ENCODE measurements around the gene LUZP1.
A peak's percentile ranks its signal among the peaks of the same experiment; 100 is the strongest.

Gene LUZP1

DNA sequence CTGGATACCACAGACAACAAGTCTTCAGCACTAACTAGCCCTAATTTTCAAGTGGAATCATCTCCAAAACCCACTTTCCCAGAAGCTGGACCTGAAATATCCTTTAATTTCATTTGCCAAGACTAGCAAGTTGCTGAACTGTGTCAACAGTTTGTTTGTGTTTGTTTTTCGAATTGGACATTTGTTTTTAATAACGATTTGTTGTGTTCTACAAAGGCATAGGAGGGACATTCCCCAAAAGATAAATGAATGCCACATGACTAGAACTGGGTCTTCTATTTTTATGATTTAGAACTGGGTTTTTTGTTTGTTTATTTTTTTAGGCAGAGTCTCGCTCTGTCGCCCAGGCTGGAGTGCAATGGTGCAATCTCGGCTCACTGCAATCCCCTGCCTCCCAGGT is 17.9 kb downstream of the LUZP1 start:
- no peak for DNase-seq

DNA sequence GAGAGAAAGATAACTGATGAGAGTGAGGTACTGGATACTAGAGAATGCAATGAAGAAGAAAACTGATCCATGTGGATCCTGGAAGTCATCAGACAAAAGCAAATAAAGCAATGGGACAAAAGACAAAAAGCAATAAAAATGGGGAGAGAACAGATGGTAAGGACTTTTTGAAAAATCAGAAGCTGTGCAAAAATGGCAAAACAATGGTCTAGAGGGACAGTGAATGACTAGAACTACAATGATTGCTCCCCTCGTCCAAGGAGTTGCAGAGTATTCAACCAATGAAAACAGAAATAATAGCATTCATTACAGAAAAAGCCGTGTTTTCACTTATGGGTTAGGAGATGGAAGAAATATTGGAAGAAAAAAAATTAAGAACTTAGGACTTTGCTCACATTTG is 18.5 kb downstream of the LUZP1 start:
- no peak for DNase-seq

DNA sequence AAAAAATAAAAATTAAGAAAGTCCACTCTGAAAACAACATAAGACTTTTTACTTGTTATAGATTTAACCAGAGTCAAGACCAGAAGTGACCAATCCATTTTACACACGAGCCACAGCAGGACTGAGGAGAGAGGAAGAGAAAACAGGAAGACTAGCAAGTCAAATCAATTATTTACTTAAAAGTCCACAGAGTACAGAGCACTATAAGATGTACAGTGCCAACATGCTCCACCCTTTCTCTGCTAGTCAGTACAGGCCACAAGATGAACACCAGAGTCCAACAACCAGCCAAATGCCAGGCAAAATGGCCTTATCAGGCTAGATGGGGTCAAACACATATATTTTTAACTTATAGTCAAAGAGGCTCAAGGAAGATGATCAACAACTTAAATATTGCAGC is 19.5 kb downstream of the LUZP1 start:
- no peak for DNase-seq

DNA sequence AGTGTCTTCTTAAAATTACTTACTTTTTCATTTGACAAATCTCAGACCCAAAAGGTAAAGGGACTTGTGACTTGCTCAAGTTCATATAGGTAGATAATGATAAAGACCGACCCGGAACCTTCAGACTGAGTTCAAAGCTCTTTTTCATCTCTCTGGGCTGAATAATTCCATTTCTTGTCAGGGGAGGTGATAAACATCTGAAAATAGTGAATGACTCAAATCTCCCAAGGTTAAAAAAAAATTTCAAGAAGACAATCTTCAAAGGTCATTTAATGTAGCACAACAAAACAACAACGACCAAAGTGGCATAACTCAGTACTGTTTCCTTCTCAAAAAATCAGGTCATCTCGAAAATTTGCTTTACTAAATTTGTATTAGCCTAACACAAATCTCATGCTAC is 20.6 kb downstream of the LUZP1 start:
- DNase-seq: no peak

DNA sequence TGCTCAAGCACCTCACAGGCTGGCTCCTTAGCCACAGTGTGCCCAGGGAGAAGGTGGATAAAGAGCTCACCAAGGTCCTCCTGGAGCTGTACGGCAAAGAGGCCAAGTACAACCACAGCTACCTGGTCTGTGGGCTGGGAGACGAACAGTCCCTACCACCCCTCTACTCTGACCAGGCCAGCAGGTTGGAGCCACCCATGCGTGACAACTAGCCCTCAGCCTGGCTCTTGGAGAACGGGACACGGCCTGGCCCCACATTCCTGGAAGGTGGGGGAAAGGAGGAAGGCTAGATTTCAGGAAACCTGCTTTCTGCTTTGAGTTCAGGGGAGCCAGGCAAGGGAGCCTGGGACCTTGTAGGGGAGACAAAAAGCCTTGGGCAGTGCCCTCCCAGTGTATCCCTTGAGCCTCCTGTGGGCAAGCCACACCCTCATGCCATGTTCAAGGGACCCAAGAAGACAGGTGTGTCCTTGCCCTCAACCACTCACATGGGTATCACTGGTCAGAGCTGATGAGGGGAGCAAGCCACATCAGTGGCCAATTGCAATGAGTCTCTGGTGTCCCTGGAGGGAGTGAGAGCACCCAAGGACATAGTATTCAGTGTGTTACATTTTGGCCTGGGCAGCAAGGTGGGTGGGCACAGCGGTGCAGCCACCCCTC is 27.6 kb downstream of the LUZP1 start:
- DNase-seq: no peak

DNA sequence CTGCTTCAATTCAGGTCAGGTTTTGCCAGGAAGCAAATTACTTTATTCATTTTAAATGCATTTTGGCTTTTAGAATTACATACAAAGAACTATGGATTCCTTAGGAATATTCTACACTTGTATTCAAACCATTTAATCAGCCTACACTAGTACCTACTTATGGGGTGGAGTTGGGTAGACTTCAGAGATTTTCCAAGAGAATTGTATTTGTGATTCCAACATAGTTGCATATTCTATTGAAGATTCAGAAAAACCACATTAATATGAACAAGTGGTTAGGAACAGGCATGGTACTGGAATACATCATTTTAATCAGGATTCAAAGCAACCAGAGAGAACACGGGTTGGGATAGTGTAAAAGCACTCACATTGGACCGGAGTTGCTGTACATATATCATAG is 33.4 kb downstream of the LUZP1 start:
- no peak for DNase-seq

DNA sequence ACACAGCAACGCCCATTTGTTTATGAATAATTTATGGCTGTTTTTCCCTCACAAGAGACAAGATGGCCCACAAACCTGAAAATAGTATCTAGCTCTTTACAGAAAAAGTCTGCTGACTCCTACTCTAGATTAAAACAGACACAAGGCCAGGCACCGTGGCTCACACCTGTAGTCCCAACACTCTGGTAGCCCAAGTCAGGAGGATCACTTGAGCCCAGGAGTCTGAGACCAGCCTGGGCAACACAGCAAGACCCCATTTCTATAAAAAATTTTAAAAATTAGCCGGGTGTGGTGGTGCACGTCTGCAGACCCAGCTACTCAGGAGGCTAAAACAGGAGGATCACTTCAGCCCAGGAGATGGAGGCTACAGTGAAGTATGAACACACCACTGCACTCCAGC is 34.6 kb downstream of the LUZP1 start:
- no peak for DNase-seq

DNA sequence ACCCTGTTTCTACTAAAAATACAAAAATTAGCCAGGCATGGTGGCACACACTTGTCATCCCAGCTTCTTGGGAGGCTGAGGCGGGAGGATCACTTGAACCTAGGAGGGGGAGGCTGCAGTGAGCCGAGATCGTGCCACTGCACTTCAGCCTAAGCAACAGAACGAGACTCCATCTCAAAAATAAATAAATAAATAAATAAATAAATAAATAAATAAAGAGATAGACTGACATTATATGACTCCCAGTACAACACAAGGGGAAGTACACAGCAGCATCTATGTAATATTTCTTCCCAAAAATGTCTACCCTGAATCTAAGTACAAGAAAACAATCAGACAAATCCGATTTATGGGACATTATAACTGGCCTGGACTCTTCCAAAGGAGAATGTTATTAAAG is 35.1 kb downstream of the LUZP1 start:
- DNase-seq: no peak

DNA sequence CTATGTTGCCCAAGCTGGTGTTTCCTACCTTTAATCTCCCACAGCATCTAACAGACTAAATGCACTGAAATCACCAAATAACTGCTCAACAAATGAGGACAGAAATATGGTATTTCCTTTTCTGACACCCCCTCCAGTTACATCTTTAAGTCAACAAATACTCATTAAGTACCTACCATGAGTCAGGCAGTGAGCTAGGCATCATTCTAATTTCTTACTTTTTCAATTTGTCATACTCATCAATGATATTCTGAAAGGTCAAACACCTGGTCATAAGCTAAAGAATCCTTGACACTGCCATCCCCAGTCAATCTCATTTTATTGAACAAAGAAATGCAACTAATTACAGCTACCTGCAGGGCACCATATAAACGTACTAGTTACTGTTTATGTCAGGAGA is 36.6 kb downstream of the LUZP1 start:
- DNase-seq: no peak

DNA sequence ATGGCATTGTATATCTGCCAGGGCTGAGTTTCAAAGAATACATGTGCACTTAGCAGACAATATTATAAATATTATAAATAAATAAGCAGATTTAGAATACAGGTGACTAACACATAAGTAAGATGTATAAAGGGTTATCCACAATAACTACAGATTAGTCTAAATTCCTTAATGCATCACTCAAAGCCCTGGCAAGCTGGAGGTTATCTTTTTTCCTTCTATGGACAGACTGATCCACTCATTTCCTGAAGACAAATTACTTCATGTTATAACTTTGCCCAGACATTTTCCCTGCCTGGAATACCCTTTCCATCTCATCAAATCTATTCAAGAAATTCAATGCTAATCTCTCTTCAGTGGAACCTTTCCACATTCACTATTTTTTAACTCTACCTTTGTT is 38.8 kb downstream of the LUZP1 start:
- DNase-seq: no peak

DNA sequence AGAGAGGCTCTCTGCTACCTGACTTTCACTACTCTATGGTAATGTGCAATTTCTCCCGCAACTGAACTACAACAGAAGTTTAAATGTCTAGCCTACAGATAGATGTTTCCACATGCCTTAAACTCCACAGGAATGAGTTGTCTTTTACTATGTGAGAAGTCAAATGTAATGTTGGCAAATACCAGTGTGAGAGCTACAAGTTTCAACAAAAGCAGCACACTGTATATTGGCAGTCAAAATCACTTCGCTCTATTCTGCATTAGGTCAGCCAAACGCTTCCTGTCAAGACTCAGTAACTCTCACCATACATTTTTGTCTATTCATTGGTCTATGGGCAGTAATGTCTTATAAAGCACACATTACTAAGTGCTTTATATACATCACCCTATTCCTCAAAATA is 41.9 kb downstream of the LUZP1 start:
- no peak for DNase-seq

DNA sequence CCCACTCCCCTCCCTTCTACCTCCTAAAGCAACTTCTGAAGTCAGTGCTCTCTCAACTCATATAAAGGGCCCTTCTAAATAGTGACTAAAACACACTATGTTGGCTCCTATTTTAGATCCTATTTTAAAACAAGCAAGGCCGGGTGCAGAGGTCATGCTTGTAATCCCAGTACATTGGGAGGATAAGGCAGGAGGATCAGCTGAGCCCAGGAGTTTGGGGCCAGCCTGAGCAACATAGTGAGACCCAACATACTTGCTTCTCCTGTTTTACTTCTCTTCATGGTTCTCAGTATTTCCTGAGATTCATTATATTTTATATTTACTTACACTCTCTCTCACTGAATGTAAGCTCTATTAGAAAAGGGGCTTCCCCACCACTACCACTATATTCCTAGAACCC is 42.5 kb downstream of the LUZP1 start:
- no peak for DNase-seq

DNA sequence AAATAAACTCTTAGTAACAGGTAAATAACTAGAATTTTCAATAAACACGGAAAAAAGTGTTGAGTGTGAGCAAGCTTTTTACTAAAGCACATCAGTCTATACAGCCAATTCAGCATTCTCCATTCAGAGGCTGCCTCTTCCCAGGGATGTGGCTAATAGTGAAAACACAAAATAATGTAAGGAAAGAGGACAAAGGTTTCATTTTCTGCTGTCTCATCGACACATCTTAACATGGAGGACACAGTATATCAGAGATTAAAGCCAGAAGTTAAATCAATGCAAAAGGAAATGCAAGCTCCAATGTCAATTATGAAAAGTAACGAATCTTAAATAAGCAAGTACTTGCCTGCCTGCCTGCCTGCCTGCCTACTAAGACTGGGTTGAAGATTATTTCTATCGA is 43.2 kb downstream of the LUZP1 start:
- DNase-seq: no peak

DNA sequence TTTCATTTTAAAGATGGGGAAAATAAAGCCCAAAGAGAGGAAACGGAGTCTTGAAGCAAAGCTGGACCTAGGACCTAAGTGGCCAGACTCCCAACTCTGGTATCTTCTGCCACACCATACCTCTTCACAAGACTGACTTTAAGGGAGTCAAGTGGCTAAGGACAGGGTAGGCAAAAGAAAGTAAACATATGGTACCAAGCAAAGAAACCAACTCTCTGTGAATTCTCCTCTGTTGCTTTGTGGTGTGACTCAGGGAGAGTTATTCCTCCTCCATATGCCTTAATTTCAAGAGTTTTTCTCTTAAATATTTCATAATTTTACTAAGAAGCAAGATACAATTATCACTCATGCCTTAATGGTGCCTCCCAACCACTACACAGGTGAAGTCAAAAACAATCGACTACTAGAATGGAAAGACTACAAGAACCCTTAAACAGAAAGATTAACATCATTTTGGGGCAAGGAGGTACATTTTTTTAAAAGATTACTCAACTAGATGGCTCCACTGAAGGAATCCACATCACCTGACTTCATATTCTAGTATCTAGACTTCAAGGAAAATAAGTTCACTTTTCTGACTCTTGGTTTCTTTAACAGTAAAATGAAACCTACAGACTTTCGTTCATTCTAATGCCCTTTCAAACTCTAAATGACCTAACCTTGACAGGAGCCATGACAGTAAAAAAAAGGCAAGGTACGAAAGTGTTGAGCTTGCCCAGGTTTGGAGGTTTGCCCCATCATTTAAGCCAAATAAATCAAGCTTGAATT is 44.2 kb downstream of the LUZP1 start:
- DNase-seq: no peak

DNA sequence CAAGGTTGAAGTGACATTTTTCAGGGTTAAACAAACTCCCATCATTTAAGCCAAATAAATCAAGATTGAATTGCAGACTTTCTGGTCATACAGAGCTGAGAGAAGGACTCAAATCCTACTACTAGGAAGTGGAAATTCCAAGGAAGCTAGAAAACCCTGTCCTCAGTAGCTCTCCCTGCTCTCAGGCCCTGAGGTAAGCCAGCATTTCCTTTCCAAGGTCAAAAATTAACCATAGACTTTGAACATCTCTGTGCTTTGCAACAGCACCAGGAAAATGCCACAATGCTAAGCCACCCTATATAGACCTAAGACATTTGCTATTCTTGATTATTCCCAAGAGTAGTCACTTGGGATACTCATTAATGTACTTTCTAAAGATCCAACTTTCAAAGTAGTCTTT is 45.1 kb downstream of the LUZP1 start:
- no peak for DNase-seq

DNA sequence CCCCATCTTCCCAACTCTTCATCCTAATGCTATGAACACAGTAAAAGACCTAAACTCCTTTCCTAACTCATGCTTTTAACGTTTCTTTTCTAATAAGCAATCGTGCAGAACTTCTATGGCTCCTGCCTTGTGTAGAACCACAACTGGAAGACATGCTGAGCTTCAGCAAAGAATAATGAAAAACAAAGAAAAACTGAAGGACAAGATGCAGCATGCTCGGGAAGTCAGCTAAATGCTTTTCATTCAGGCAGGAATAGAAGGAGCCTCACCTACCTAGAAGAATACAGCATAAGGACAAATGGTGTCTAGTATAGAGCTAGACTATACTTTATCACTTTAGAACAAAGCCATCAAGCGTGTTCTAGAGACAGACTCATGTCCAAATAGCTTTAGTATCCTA is 45.9 kb downstream of the LUZP1 start:
- DNase-seq: no peak

DNA sequence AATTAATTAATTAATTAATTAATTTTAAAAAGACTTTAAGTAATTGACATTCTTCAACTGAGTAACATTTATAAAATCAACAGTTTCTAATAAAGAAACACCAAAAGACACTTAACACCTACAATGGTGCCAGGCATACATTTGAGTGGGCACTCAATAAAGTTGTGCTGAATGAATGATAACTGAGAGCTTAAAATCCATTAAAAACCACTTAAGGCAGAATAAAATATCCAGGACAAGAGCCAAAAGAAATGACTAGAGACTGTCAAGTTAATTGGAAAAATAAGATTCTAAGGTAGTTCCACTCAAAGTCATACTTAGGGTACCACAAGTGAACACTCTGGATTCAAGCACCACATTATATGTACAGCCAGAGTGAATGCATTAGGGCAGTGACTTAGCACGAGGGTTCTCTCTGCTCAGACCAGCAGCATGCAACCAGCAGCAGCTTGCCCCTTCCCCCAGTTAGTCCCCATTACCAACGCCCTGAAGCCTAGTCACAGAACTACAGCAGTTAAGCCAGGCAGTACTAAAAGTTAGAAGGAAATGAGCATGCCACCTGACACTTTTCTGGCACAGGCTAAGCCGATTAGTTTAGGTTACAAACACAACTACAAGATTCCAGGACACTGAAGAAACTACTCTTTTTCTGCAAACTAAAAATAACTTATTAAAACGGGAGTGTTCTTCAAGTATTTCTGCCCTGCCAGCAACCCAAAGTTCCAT is 46.5 kb downstream of the LUZP1 start:
- no peak for DNase-seq

DNA sequence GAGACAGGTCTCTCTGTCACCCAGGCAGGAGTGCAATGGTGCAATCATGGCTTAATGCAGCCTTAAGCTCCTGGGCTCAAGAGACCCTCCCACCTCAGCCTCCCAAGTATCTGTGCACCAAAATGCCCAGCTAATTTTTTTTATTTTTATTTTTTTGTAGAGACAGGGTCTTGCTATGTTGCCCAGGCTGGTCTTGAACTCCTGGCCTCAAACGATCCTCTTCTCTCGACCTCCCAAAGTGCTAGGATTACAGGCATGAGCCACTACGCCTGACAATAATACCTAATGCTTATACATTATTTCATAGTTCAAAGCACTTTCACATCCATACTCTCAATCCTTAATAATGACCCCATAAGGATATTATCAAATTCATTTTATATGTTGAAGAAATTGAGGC is 48.3 kb downstream of the LUZP1 start:
- no peak for DNase-seq

DNA sequence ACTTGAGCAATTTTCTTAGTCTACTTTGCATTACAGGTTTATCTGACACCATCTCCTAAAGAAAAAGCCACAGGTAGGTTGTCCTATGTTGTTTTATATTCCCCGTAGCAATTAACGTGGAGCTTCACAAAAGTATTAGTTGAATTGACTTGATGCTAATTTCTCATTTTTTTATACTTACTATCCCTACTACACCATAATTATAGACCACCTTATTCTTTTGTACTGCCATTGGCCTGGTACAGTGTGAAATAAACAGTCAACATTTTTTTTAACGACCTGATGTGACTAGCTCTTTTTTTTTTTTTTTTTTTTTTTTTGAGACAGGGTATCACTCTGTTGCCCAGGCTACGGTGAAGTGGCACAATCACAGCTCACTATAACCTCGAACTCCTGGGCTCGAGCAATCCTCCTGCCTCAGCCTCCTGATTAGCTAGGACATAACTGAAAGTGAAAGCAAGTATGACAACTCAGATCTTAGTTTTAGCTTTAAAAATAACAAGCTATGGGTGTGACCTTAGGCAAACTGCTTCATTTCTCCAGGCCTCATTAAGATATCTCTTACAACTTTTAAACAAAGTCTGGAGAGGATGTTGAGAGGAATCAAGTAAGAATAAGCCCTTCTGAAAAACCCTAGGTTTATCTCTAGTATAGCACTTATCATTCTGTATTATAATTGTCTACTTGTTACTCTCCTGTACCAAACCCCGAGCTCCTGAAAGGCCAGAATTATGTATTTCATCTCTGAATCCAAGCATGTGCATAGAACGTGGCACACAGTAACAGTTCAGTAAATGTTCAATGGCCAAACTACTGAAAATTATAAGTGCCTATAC is 49.5 kb downstream of the LUZP1 start:
- peak; percentile 20 to 37 for DNase-seq

DNA sequence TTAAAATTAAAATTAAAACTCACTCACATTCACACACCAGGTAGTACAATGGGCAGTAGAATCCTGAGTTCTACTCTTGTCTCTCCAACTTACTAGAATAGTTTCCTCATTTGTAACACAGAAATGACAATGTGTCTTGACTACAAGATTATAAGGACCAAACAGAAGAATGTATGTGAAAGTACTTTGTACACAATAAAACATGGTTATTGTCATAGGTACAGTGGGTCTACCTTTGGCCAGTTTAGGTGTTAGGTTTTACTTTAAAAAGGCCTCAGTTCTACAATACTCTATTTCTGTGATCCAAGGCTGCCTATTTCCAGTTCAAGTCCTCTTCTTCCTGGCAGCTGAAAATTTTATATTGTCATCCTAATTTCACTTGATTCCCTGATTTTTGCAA is 50.2 kb downstream of the LUZP1 start:
- no peak for DNase-seq

DNA sequence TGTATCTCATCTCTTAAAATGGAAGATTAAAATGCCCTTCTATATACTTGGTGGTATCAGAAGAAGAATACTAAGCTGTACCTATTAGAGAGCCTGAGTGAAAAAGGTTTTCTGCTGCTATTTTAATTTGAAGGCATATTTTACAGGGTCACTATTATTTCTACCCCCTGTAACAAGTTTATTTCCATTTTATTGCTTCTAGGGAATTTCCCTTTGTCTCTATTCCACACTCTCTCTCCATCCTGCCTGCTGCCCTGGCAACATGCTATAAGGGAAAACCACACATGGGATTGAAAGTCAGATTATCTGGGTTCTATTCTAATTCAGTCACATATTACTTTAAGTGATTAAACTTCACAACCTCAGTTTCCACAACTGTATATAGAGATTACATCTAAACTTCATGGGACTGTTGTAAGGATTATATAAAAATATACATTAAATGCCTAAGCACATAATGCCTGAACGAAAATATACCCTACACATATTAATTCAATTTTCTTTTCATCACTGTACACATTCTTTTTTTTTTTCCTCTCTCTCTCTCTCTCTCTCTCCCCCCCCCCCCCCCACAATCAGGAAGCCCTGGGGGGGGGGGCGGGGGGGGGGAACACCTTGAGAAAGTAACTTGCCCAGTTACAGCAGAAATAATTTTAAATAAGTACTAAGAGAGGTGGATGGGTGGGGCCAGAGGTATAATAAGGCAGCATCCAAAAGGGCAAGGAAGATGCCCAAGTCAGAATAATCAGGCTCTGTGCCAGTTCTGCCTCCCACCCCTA is 51.5 kb downstream of the LUZP1 start:
- no peak for DNase-seq

DNA sequence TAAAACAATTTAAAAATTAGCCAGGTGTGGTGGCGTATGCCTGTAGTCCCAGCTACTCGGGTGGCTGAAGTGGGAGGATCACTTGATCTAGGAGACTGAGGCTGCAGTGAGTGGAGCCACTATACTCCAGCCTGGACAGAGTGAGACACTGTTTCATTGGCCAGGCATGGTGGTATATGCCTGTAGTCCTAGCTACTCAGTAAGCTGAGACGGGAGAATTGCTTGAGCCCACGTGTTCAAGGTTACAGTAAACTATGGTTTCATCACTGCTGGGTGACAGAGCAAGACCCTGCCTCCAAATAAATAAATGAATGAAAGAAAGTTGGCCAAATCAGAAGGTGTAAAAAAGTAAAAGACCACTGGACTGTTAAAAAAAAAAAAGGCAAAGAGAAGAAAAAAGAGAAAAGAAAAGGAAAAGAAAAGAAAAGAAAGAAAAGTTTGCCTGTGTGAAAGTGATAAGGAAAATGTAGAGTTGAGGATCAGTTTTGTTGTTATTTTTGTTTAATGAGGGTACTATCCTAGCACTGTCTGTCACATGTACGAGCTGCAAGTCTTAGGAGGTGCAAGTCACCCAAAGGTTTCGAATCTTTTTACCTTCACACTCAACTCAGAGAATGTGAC is 52.3 kb downstream of the LUZP1 start:
- DNase-seq: no peak

All from stimulated activated CD4-positive, alpha-beta T cell treated with anti-CD3 and anti-CD28 coated beads, Interleukin-2, amount 100 ng/mL, for 24 hours (primary cell).